Left ventricle myocardium inferior (tissue), 1 donor: ENCODE results near the gene OR10G2. TPM values are rescaled to one million over a fixed set of nuclear protein-coding genes. Genes with fewer than 3 reads are reported as not detected.
"Not testable (repeated sequence)": the region's sequence is repeated elsewhere in the genome, so short reads cannot be mapped to it uniquely, and the experiment has no call there.

ENCODE experiments used
- DNase-seq: peaks from one replicate; pipeline ENCODE4 v3.0.0-alpha.2; 2020
- H3K27ac ChIP-seq: fragments of 200-600 bp; replicated peaks from 2 replicates; pipeline ENCODE4 v1.8.0; 2021
- H3K27me3 ChIP-seq: fragments of 200-600 bp; 2 replicates; pipeline ENCODE4 v1.8.0; 2021; ENCODE audit warnings: low read depth
- H3K36me3 ChIP-seq: fragments of 200-600 bp; 2 replicates; pipeline ENCODE4 v1.8.0; 2021
- H3K4me1 ChIP-seq: fragments of 200-600 bp; 2 replicates; pipeline ENCODE4 v1.8.0; 2021
- H3K4me3 ChIP-seq: fragments of 200-600 bp; 2 replicates; pipeline ENCODE4 v1.8.0; 2021; ENCODE audit warnings: mild to moderate bottlenecking, moderate library complexity
- H3K9me3 ChIP-seq: fragments of 200-600 bp; replicated peaks from 2 replicates; pipeline ENCODE4 v1.8.0; 2021
- CTCF ChIP-seq: fragments of 200-600 bp; IDR thresholded peaks from 2 replicates; pipeline ENCODE4 v1.8.0; 2021; ENCODE audit warnings: antibody characterized with exemption, mild to moderate bottlenecking, borderline replicate concordance
- intact Hi-C: fragments of 100-400 bp; cut with micrococcal nuclease; formaldehyde crosslinking; loops from one replicate; pipeline ENCODE4 v1.11.0; 2022
- total RNA-seq: library from RNA; stranded (reverse); fragmentation: NEBNext Ultra II Directional; extraction: Animal tissue kit (Norgen Biotek cat#: 25700); gene quantifications from one replicate; pipeline ENCODE4 v1.2.1, GENCODE V29; 2021
- donor health status: DM: no; HTN: yes; CAD: no; lungs with severe emphysema.

The OR10G2 gene
- total RNA-seq, 1 donor from 2014 or later: not detected

- peaks cover 7% of the 10 kb centered on the region for H3K27me3 ChIP-seq
- no peaks in the 10 kb centered on the region for H3K4me1 ChIP-seq
- no peaks in the 10 kb centered on the region for H3K36me3 ChIP-seq
- no peak for TF ChIP-seq CTCF
- H3K9me3 ChIP-seq: peaks cover 10% of the 10 kb centered on the region
- intact Hi-C loops: no loop called here
- no peak overlapping the region for H3K27ac ChIP-seq
- no peak for DNase-seq
- H3K4me3 ChIP-seq: no peak overlapping the region
These were observed 3.7 kb downstream of the OR10G2 start for GRCh38 chr14:21631084-21631483.

GRCh38 chr14:21630503-21630902, 4.2 kb downstream of the OR10G2 start:
- H3K4me3 ChIP-seq, DNase-seq, H3K36me3 ChIP-seq, intact Hi-C loops, H3K27ac ChIP-seq, H3K4me1 ChIP-seq: not testable (repeated sequence)
- Histone ChIP-seq H3K9me3 (peaks cover 10% of the 10 kb centered on the region), H3K27me3 (peaks cover 11% of the 10 kb centered on the region)

GRCh38 chr14:21626491-21627230, 8.1 kb downstream of the OR10G2 start:
- H3K9me3 ChIP-seq: peaks cover 10% of the 10 kb centered on the region
- H3K4me1 ChIP-seq: no peaks in the 10 kb centered on the region
- no peak overlapping the region for H3K27ac ChIP-seq
- TF ChIP-seq CTCF: no peak
- peaks cover 15% of the 10 kb centered on the region for H3K27me3 ChIP-seq
- no peak for DNase-seq
- H3K4me3 ChIP-seq: no peak overlapping the region
- intact Hi-C loops: no loop called here
- H3K36me3 ChIP-seq: no peaks in the 10 kb centered on the region

- H3K9me3 ChIP-seq: no peaks in the 10 kb centered on the region
- peaks cover 31% of the 10 kb centered on the region for H3K27me3 ChIP-seq
- H3K4me1 ChIP-seq: no peaks in the 10 kb centered on the region
- no peak for DNase-seq
- H3K4me3 ChIP-seq: no peak overlapping the region
- TF ChIP-seq CTCF: no peak
- intact Hi-C loops: no loop called here
- no peaks in the 10 kb centered on the region for H3K36me3 ChIP-seq
- no peak overlapping the region for H3K27ac ChIP-seq
These were observed 17.1 kb downstream of the OR10G2 start for GRCh38 chr14:21617614-21618013.

GRCh38 chr14:21614240-21614639, 20.5 kb downstream of the OR10G2 start:
- intact Hi-C loops: no loop called here
- no peak for TF ChIP-seq CTCF
- H3K4me1 ChIP-seq: no peaks in the 10 kb centered on the region
- H3K4me3 ChIP-seq: no peak overlapping the region
- H3K27ac ChIP-seq: no peak overlapping the region
- peaks cover 33% of the 10 kb centered on the region for H3K27me3 ChIP-seq
- no peak for DNase-seq
- H3K36me3 ChIP-seq: no peaks in the 10 kb centered on the region
- no peaks in the 10 kb centered on the region for H3K9me3 ChIP-seq

- Histone ChIP-seq H3K36me3 (no peaks in the 10 kb centered on the region), H3K4me1 (no peaks in the 10 kb centered on the region), H3K4me3 (no peak overlapping the region), H3K27me3 (peaks cover 15% of the 10 kb centered on the region), H3K27ac (no peak overlapping the region), H3K9me3 (no peaks in the 10 kb centered on the region)
- TF ChIP-seq CTCF: no peak
- DNase-seq: no peak
- intact Hi-C loops: no loop called here
These were observed 22.4 kb downstream of the OR10G2 start for GRCh38 chr14:21612324-21612723.

GRCh38 chr14:21602181-21602580, 32.6 kb downstream of the OR10G2 start:
- H3K27ac ChIP-seq, intact Hi-C loops, H3K9me3 ChIP-seq, H3K4me1 ChIP-seq, H3K27me3 ChIP-seq, H3K36me3 ChIP-seq, DNase-seq, H3K4me3 ChIP-seq: not testable (repeated sequence)
